HG02870 (cell line): Measurements from ENCODE around the gene HSPBAP1.

Experiments used
- ATAC-seq: cut with Tn5 transposase; IDR thresholded peaks from one replicate; pipeline ENCODE4 v1.9.1; 2021; ENCODE audit warnings: mild to moderate bottlenecking, moderate library complexity; ENCODE audit not compliant: unreplicated experiment

Gene HSPBAP1, protein sequence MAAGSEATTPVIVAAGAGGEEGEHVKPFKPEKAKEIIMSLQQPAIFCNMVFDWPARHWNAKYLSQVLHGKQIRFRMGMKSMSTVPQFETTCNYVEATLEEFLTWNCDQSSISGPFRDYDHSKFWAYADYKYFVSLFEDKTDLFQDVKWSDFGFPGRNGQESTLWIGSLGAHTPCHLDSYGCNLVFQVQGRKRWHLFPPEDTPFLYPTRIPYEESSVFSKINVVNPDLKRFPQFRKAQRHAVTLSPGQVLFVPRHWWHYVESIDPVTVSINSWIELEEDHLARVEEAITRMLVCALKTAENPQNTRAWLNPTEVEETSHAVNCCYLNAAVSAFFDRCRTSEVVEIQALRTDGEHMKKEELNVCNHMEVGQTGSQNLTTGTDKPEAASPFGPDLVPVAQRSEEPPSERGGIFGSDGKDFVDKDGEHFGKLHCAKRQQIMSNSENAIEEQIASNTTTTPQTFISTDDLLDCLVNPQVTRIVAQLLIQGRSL

GRCh38 chr3:122793568-122794416, at the start of gene HSPBAP1:
HSPBAP1 (minus strand) TSS chr3:122793831; CDS start chr3:122793680, 151 bp downstream.
- ATAC-seq = peak; percentile 60

DNA sequence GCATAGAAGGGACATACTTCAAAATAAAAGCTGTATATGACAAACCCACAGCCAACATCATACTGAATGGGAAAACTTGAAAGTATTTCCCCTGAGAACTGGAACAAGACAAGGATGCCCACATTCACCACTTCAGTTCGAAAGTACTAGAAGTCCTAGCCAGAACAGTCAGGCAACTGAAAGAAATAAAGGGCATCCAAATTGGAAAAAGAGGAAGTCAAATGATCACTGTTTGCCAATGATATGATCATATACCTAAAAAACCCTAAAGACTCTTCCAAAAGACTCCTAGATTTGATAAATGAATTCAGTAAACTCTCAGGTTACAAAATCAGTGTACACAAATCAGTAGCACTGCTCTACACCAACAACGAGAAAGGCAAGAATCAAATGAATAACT, 42.0 kb upstream of the HSPBAP1 start:
- no peak for ATAC-seq

DNA sequence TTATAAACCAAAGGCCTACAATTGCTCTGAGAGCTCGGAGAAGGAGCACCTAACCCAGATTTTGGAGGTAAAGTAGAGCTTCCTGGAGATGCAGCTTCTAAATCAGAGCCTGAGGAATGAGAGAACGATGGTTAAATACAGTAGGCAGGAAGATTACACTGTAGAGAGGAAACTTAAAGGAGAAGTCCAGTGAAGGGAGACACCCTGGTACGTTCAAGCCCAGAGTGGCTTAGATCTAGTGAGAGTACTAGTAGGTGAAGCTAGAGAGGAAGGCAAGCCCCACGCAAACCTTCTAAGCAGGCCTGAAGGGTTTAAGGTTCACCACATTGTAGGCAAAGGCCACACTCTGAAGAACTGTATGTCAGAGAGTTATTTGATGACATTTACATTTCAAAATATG, 34.6 kb upstream of the HSPBAP1 start:
- no peak for ATAC-seq

DNA sequence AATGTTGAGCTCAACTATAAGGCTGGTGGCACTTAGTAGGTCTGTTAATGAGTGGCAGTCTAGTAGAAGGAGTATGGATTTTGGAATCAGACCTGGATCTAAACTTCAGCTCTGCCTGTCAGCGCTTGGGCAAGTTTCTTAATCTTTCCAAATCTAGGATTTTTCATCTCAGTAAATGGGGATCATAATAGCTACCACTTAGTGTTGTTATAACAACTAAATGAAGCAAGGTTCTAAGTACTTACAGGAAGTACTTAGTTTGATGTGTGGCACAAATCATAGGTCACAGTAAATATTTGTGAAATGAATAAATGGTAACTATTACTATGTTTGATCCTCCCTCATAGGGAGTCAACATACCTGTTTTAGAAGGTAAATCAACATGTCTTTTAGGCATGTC, 32.6 kb upstream of the HSPBAP1 start:
- no peak for ATAC-seq

DNA sequence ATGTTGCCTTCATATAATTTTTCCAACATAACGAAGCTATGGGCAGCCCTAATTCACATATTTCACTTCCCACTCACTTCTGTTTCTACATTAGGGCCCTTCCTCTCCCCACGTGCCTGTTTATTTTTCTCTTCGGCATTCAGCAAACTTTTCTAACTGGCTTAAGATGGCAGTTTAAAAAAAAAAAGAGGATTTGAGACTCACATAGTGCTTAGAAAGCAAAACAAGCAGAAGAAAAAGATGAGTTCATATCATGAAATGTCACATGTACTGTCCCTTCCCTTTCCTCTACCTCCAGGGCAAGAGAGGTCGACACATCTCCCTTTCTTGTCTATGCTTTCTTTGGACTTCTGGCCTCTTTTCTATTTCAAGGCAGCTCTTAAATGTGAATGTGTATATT, 31.8 kb upstream of the HSPBAP1 start:
- ATAC-seq = no peak

DNA sequence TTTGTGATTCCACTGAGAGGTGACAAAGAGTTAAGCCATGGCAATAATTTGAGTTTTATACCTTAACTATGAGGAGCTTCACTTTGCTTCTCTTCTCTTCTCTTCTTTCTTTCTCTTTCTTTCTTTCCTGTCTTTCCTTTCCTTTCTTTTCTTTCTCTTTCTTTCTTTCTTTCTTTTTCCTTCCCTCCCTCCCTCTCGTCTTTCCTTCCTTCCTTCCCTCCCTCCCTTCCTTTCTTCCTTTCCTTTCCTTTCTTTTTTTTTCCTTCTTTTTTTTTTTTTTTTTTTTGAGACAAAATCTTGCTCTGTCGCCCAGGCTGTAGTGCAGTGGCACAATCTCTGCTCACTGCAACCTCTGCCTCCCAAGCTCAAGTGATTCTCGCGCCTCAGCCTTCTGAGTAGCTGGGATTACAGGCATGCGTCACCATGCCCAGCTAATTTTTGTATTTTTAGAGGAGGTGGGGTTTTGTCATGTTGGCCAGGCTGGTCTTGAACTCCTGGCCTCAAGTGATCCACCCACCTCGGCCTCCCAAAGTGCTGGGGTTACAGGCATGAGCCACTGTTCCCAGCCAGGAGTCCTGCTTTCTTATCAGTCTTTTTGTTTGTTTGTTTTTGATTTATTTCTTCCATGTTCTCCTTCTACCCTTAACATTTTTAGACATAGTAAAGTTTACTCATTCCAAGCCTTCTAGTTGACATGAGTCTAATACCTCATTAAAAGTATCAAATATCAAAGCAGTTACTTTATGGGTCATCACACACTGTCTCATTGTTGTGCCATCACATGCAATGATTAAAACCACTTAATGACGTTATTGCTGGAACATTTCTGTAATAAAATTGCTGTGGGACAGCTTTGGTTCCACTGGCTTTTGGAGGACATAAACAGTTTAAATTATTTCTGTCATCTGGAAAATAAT, 31.1 kb upstream of the HSPBAP1 start:
- ATAC-seq = no peak

GRCh38 chr3:122816587-122816986, 23.0 kb upstream of the HSPBAP1 start:
- ATAC-seq = no peak

DNA sequence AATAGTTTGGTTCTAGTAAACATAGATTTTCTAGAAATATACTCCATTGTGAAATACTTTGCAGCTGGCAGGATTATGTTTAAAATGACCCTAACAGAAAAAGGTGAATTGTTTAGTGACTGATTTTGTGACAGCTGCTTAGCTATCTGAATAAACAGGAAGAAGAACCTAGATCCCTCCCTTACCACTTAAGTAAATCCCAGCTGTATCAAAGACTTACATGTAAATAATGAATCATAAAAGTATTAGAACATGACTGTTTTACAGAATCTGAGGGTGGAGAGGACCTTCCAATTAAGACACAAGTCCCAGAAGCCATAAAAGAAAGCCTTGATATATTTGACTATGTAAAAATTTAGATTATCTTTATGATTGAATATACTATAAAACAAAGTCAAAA, 17.1 kb upstream of the HSPBAP1 start:
- no peak for ATAC-seq

DNA sequence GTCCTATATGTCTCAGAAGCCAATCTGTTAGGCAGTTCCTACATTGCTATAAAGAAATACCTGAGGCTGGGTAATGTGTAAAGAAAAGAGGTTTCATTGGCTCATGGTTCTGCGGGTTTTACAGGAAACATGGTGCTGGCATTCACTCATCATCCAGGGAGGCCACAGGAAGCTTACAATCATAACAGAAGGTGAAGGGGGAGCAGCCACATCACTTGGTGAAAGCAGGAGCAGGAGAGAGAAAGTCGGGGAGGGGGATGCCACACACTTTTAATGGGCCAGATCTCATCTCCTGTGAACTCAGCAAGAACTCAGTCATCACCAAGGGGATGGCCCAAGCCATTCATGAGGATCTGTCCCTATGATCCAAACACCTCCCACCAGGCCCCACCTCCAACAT, 10.3 kb upstream of the HSPBAP1 start:
- no peak for ATAC-seq

DNA sequence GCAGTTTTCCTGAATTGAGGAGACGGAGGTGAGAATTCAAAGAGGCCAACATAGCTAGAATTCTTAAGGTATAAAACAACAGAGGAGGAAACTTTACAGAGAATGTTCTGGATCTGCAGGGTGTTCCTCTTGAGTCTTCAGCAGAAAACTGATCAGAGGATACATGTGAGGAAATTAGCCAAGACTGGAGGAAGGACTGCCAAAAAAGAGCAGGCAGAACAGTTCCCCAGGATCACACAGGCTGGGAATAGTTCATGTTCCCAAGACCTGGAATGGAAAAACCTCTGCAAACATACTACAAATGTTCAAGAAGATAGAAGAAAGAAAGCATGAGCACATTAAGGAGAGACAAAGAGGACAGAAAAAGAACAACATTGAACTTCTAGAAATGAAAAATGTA, 8.7 kb upstream of the HSPBAP1 start:
- ATAC-seq = no peak

DNA sequence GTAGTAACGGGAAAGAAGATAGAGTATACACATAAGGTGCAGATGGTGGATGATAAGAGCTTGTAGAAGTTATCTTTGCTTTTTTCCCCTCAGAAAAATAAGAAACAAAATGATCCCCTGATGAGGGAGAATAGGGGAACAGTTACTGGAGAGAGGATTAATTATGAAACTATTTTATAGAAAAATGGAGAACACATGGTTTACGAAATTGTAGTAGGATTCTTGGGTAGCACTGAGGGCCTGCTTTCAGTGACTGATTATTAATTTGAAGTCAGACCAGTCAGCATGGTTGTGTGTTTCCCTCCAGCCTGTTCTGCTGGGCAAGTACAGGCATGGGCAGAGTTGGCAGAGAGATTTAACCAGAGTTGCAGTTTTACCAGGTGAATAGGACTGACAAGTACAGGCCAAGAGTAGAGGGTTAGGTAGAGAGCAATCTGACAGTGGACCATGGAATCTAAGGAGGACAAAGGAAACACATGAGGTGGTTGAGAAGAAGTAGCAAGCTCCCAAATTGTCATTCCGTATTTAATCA, 7.1 kb upstream of the HSPBAP1 start:
- ATAC-seq = no peak

- ATAC-seq = no peak
Measured at GRCh38 chr3:122800031-122800430, 6.4 kb upstream of the HSPBAP1 start.

DNA sequence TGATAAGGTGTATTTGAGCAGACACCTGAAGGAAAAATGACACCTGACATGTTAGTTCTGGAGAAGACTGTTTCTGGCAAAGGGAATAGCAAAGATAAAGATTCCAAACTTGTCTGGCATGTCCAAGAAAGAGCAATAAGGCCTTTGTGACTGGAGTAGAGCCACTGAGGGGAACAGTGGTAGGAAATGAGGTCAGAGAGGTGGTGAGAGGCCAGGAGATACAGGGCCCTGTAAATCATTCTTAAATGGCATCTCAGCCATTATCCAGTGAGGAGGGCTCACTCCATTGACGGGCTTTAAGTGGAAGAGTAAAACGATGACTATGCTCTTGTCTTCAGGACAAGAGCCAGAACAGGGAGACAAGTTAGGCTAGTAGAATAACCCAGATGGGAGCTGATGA, 5.7 kb upstream of the HSPBAP1 start:
- no peak for ATAC-seq

DNA sequence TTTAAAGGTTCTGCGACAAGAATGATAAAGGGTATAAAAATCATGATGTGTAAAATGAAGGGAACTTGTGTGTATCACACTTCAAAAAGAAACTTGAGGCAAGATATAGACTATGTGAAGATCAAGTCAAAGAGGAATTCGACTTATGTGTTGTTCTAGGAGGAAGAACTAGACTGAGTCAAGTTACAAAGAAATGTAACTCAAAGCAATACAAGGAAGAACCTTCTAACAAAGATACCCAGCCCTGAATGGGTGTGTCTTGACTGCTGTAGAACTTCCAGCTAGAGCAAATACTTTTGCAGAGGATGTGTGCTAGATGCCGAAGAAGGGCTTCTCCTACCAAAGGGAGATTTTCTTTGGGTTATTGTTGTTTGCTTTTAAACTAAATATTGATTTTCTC, 3.7 kb upstream of the HSPBAP1 start:
- no peak for ATAC-seq

- no peak for ATAC-seq
Measured at GRCh38 chr3:122795674-122796195, 2.1 kb upstream of the HSPBAP1 start.

GRCh38 chr3:122794779-122795673, 1.4 kb upstream of the HSPBAP1 start, which contains the start of gene SLC49A4:
SLC49A4 (plus strand) TSS chr3:122795069; CDS start chr3:122795193, 124 bp downstream.
- peak; percentile 78 for ATAC-seq

- ATAC-seq = no peak
Measured at GRCh38 chr3:122794483-122794778, 800 bp upstream of the HSPBAP1 start.

- no peak for ATAC-seq
Measured at GRCh38 chr3:122789585-122790273, 3.9 kb downstream of the HSPBAP1 start.

- ATAC-seq = no peak
Measured at GRCh38 chr3:122787872-122788271, 5.8 kb downstream of the HSPBAP1 start.
